B cell (primary cell): Measurements from ENCODE around the gene DDX17.

ENCODE experiments used
- CTCF ChIP-seq: fragments of 200-600 bp; IDR thresholded peaks from one replicate; pipeline ENCODE4 v1.8.0; 2022; ENCODE audit warnings: antibody characterized with exemption, mild to moderate bottlenecking
- EZH2 ChIP-seq: IDR thresholded peaks from 2 replicates; pipeline ENCODE4 v1.6.1; 2012; ENCODE audit warnings: borderline replicate concordance, low read depth, mild to moderate bottlenecking, moderate library complexity, low read length; ENCODE audit not compliant: insufficient read depth, poor library complexity, severe bottlenecking

GRCh38 chr22:38524429-38524828 lies 18.3 kb upstream of the DDX17 start:
- TF ChIP-seq CTCF, result no peak
- TF ChIP-seq EZH2, result no peak
